Breast epithelium (tissue), 4 donors: ENCODE measurements around the gene FIG4. TPM values are rescaled to one million over a fixed set of nuclear protein-coding genes. Genes with fewer than 3 reads are reported as not detected.
A peak's percentile ranks its signal among the peaks of the same experiment; 100 is the strongest.
"Not testable (repeated sequence)": the region's sequence is repeated elsewhere in the genome, so short reads cannot be mapped to it uniquely, and the experiment has no call there.

ENCODE experiments used
- DNase-seq, 2 donors: peaks; one replicate each; pipeline ENCODE4 v3.0.0-alpha.2; 2019; ENCODE audit warnings: low spot score in 2 of 2
- H3K27ac ChIP-seq, 2 donors: fragments of 200-600 bp; sonication (generic) in 1 of 2; one replicate each; pipeline ENCODE4 v1.5.1; 2016 to 2019; ENCODE audit warnings: mild to moderate bottlenecking in 1 of 2
- H3K27me3 ChIP-seq, 2 donors: fragments of 200-600 bp; sonication (generic) in 1 of 2; one replicate each; pipeline versions ENCODE4 v1.5.1 to v1.6.0; 2017 to 2019; ENCODE audit warnings: control low read depth in 1 of 2, mild to moderate bottlenecking in 1 of 2
- H3K36me3 ChIP-seq: fragments of 200-600 bp; one replicate; pipeline ENCODE4 v1.5.1; 2019
- H3K4me1 ChIP-seq, 2 donors: fragments of 200-600 bp; sonication (generic); one replicate each; pipeline ENCODE4 v1.5.1; 2016 to 2019; ENCODE audit warnings: control low read depth in 1 of 2
- H3K4me3 ChIP-seq, 3 donors: fragments of 200-600 bp; sonication (generic); 1 replicate in 2 of 3; 2 replicates in 1 of 3; pipeline ENCODE4 v1.5.1; 2016 to 2019; ENCODE audit warnings: mild to moderate bottlenecking in 3 of 3, moderate library complexity in 2 of 3
- H3K9me3 ChIP-seq, 2 donors: fragments of 200-600 bp; sonication (generic) in 1 of 2; one replicate each; pipeline ENCODE4 v1.5.1; 2016 to 2019; ENCODE audit warnings: control low read depth in 1 of 2
- POLR2A ChIP-seq: fragments of 450-650 bp; IDR thresholded peaks from one replicate; pipeline ENCODE4 v1.6.1; 2016; ENCODE audit warnings: antibody characterized with exemption, mild to moderate bottlenecking, moderate library complexity
- POLR2AphosphoS5 ChIP-seq, 3 donors: sonication (generic); formaldehyde crosslinking; IDR thresholded peaks; one replicate each; pipeline ENCODE4 v1.6.1; 2017; ENCODE audit warnings: antibody characterized with exemption in 3 of 3
- intact Hi-C: fragments of 100-400 bp; cut with DNase I; formaldehyde crosslinking; loops from one replicate; pipeline ENCODE4 v1.15.1; 2023; ENCODE audit warnings: low total_unique reads
- total RNA-seq, 3 donors: library from RNA; depleted of rRNA; stranded (reverse); fragments of >200 nt; gene quantifications; one replicate each; pipeline ENCODE4 v1.1.0, GENCODE V29; 2016
- TF ChIP-seq, protein P1 (sequence below), 3 donors: fragments of 450-650 bp; IDR thresholded peaks; one replicate each; pipeline ENCODE4 v1.5.1; 2016 to 2017; ENCODE audit warnings: antibody characterized with exemption in 3 of 3, mild to moderate bottlenecking in 3 of 3, moderate library complexity in 3 of 3

Gene FIG4
- total RNA-seq, 3 donors from 2014 or later, result 18.2 to 29.6 (median 18.4) TPM

DNA sequence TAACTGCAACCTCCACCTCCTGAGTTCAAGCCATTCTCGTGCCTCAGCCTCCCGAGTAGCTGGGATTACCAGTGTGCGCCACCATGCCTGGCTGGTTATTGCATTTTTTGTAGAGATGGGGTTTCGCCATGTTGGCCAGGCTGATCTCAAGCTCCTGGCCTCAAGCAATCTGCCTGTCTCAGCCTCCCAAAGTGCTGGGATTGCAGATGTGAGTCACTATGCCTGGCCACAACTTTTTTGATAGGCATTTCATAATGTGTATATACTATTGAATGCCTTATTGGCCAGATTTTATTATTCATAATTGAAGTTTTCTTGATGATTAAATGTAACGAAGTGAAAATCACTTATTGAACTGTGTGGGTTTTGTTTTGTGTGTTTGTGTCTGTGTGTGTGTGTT is 27.9 kb downstream of the FIG4 start:
- no peaks in the 10 kb centered on the region for H3K9me3 ChIP-seq
- no peak for TF ChIP-seq POLR2A
- TF ChIP-seq, protein P1, sequence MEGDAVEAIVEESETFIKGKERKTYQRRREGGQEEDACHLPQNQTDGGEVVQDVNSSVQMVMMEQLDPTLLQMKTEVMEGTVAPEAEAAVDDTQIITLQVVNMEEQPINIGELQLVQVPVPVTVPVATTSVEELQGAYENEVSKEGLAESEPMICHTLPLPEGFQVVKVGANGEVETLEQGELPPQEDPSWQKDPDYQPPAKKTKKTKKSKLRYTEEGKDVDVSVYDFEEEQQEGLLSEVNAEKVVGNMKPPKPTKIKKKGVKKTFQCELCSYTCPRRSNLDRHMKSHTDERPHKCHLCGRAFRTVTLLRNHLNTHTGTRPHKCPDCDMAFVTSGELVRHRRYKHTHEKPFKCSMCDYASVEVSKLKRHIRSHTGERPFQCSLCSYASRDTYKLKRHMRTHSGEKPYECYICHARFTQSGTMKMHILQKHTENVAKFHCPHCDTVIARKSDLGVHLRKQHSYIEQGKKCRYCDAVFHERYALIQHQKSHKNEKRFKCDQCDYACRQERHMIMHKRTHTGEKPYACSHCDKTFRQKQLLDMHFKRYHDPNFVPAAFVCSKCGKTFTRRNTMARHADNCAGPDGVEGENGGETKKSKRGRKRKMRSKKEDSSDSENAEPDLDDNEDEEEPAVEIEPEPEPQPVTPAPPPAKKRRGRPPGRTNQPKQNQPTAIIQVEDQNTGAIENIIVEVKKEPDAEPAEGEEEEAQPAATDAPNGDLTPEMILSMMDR (IDR thresholded peaks at IDR 0.05), result no peak
- TF ChIP-seq POLR2AphosphoS5 (IDR thresholded peaks at IDR 0.05), result no peak
- H3K36me3 ChIP-seq, result no peaks in the 10 kb centered on the region
- H3K4me1 ChIP-seq, result no peaks in the 10 kb centered on the region
- no peak overlapping the region for H3K4me3 ChIP-seq
- H3K27me3 ChIP-seq, result no peaks in the 10 kb centered on the region
- intact Hi-C loops, result no loop called here
- no peak overlapping the region for H3K27ac ChIP-seq
- DNase-seq, result no peak

DNA sequence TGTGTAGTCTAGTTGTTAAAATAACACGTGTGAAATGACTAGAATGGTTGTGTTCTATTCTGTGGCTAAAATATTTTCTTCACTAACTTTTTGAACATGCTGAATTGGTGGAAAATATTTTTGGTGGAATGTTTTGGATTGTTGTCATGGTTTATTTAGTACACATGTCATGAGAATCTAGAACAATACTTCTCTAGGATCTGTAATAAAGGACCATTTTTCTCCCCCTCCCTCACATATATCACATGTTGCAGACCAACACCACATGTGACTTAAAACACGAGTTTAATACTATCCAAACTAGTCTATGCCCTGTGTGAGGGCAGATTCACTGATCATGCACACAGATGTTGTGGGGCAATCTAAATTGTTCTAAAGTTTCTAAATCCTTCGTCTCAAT is 29.2 kb downstream of the FIG4 start:
- intact Hi-C loops, result no loop called here
- Histone ChIP-seq H3K4me3 (no peak overlapping the region), H3K4me1 (no peaks in the 10 kb centered on the region), H3K27ac (peak overlapping the region; percentile 30 to 34), H3K36me3 (no peaks in the 10 kb centered on the region), H3K9me3 (no peaks in the 10 kb centered on the region), H3K27me3 (no peaks in the 10 kb centered on the region)
- no peak for TF ChIP-seq POLR2AphosphoS5 (IDR thresholded peaks at IDR 0.05)
- DNase-seq, result no peak

DNA sequence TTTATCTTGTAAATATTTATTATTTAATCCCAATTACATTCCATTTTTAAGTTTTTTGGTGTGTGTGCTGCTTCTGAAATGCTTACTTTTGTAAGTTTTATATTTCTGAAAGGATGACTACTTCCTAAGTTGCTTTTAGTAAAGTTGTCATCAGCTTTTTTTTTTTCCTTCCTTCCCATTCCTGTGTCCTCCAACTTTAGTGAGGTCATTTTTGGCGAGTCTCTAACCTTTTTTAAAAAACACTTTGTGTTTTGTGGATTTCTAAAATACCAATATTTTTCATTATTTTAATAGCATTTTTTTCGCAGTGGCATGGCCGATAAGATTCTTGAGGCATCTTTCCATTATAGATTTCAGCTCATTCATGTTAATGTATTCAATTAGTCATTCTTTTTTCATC is 30.9 kb downstream of the FIG4 start:
- Histone ChIP-seq H3K4me3 (no peak overlapping the region), H3K4me1 (no peaks in the 10 kb centered on the region), H3K27ac (no peak overlapping the region), H3K27me3 (no peaks in the 10 kb centered on the region), H3K9me3 (no peaks in the 10 kb centered on the region), H3K36me3 (no peaks in the 10 kb centered on the region)
- no peak for TF ChIP-seq POLR2AphosphoS5 (IDR thresholded peaks at IDR 0.05)
- TF ChIP-seq, protein P1 (IDR thresholded peaks at IDR 0.05), result no peak
- TF ChIP-seq POLR2A, result no peak
- DNase-seq, result no peak
- intact Hi-C loops, result no loop called here

DNA sequence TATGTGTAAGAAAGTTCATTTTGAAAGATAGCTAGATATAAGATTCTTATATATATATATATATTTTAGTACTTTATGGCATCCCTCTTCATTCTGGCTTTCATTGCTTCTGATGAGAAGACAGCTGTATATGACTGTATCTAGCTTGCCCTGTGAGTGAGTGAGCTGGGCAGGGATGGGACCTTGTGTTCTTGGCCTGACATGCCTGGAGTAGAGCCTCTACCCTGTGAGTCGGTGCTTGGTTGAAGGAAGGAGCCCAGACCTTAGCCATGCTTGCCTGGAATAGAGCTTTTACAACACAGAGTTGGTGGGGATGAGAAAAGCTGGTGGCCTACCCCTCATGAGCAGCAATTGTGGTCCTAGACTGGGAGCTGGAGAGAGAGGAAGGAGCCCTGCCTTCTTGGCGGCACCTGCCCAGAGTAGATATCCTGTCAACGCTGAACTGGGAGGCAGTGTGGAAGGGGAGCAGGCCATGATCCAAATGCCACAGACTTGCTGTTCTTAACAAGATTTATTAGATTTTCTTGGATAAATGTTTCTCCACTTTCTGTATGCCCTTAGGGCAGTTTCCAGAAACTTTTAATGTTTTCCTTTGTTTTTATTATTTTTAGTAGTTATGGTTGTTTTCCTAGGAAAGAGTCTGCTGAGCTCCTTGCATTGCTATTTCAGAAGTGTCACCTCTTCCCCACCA is 31.6 kb downstream of the FIG4 start:
- Histone ChIP-seq H3K27ac (no peak overlapping the region), H3K36me3 (no peaks in the 10 kb centered on the region), H3K27me3 (no peaks in the 10 kb centered on the region), H3K4me1 (no peaks in the 10 kb centered on the region), H3K9me3 (no peaks in the 10 kb centered on the region), H3K4me3 (no peak overlapping the region)
- TF ChIP-seq, protein P1 (IDR thresholded peaks at IDR 0.05), result no peak
- TF ChIP-seq POLR2AphosphoS5 (IDR thresholded peaks at IDR 0.05) (no peak), POLR2A (no peak)
- intact Hi-C loops, result no loop called here
- no peak for DNase-seq

DNA sequence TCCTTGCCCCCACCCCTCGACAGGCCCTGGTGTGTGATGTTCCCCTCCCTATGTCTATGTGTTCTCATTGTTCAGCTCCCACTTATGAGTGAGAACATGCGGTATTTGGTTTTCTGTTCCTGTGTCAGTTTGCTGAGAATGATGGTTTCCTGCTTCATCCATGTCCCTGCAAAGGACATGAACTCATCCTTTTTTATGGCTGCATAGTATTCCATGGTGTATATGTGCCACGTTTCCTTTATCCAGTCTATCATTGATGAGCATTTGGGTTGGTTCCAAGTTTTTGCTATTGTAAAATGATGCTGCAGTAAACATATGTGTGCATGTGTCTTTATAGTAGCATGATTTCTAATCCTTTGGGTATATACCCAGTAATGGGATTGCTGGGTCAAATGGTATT is 34.2 kb downstream of the FIG4 start:
- intact Hi-C loops, H3K4me1 ChIP-seq, H3K27me3 ChIP-seq, DNase-seq, H3K36me3 ChIP-seq, H3K4me3 ChIP-seq, H3K27ac ChIP-seq, H3K9me3 ChIP-seq: not testable (repeated sequence)

DNA sequence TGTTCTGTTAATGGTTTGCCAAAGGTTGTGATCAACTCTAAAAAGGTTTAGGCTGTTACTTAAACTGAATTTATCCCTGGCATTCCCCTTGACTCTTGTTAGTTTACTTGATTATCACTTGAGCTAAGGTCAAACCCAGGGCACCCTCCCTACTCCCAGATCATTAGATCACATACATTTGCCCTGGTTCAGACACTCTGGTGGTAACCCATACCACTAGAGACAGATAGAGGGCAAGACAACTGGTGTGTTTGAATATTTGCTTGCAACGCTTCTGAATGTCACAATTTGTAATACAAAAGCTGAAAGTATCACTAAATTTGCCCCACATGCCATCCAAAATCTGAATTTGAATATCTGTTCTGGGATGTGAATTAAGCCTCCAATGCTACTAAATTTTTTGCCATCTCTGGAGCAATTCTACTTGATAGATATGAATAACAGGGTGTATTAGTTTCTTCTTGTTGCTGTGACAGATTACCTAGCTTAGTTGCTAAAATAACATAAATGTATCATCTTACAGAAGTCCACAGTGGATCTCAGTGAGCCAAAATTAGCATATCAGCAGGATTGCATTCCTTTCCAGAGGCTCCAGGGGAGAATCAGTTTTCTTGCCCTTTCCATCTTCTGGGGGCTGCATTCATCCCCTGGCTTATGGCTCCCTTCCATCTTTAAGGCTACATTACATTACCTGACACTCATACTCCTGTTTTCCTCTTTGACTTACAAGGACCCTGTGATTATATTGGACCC is 45.4 kb downstream of the FIG4 start:
- DNase-seq, result no peak
- Histone ChIP-seq H3K27ac (no peak overlapping the region), H3K4me1 (no peaks in the 10 kb centered on the region), H3K4me3 (no peak overlapping the region), H3K27me3 (no peaks in the 10 kb centered on the region), H3K36me3 (no peaks in the 10 kb centered on the region), H3K9me3 (no peaks in the 10 kb centered on the region)
- TF ChIP-seq POLR2A, result no peak
- TF ChIP-seq, protein P1 (IDR thresholded peaks at IDR 0.05), result no peak
- TF ChIP-seq POLR2AphosphoS5 (IDR thresholded peaks at IDR 0.05), result no peak
- intact Hi-C loops, result no loop called here
